Measurements from ENCODE around the gene HES2. TPM values are rescaled to one million over a fixed set of nuclear protein-coding genes. Genes with fewer than 3 reads are reported as not detected.
"Not testable (repeated sequence)": the region's sequence is repeated elsewhere in the genome, so short reads cannot be mapped to it uniquely, and the experiment has no call there.

The HES2 gene
- total RNA-seq, 1 donor from 2014 or later = 0.19 TPM

DNA sequence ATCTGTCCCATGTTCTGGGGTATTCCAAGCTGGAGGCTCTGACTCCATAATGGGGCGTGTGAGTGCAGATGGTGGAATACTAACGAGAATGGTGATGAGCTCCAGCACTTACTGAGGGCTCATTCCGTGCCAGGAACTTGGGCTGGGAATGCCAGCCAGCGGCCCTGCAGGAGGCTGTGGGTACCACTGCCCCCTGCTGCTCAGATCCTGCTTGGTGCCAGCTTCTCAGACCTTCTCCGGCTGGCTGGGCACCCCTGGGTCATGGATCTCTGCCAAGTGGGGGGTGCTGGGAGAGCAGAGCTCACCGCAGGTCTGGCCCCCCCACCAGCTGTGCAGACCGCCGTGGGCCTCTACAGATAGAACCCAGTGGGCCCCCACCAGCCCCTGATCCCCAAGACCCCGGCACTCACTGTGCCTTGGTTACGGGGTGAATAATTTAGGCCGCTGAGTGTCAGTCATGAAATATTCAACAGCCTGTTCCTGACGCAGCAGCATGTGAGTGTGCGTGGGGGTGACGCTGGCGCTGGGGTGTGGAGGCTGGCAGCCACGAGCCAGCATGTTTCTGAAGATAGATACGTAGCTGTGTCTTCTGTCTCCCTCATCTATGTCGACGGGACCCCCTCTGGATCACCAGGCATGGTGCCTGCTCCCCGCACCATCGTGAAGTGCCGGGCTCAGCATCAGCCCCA is 17.4 kb upstream of the HES2 start:
- not testable (repeated sequence) for DNase-seq (ENCODE audit: low spot score)

GRCh38 chr1:6436277-6436676 is 16.6 kb upstream of the HES2 start:
- DNase-seq (ENCODE audit: low spot score) = not testable (repeated sequence)

DNA sequence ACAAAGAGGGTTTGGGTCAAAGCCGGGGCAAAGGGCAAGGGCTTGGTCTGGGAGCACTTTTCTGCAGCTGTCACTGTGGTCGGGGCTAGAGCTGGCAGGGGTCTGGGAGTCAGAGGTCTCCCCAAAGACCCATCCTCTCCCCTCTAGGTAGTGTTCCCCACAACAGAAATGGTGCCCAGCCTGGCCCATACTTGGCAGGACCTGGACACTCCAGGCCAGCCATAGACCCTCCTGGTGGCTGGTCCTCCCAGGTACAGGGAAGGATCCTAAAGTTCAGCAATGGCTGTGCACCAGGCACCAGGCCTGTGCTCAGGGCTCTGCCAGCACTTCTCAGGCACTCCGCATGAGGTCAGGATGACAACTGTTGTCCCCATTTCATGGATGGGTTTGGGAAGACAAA is 15.8 kb upstream of the HES2 start:
- DNase-seq (ENCODE audit: low spot score) = no peak

DNA sequence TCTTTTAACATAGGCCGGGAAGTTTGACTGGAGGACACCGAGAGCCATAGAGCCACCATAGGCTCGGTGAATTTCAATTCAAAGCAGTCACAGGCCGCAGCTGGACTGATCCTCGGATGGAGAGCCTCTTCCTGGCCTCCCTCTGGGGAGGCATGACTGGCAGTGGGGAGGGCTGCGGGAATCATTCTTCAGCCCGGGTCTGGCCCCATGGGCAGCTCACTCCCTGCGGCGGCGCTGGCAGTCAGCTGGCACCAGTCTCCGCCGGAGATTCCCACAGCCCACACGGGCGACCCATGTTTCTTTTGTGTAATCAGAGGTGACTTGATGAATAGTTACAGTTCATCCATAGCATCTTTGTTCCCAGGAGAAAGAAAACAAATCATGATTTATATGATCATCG is 15.4 kb upstream of the HES2 start:
- DNase-seq (ENCODE audit: low spot score) = no peak

DNA sequence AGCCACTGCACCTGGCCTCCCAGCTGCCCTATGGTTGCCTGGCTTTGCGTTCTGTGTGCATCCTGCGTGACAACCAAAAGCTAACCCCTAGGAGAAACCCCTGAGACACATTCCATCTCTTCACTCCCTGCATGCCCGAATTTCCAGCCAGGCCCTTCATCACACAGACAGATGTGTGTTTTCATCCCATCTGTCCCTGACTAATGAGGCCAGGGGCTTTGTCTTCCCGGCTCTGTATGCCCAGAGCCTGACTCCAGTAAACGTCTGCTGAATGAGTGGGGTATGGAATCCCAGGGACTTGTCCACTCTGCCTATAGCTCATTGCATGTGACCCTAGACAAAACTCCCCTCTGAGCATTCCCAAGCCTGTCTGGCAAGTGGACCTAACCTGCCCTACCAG is 14.5 kb upstream of the HES2 start:
- DNase-seq (ENCODE audit: low spot score) = no peak

DNA sequence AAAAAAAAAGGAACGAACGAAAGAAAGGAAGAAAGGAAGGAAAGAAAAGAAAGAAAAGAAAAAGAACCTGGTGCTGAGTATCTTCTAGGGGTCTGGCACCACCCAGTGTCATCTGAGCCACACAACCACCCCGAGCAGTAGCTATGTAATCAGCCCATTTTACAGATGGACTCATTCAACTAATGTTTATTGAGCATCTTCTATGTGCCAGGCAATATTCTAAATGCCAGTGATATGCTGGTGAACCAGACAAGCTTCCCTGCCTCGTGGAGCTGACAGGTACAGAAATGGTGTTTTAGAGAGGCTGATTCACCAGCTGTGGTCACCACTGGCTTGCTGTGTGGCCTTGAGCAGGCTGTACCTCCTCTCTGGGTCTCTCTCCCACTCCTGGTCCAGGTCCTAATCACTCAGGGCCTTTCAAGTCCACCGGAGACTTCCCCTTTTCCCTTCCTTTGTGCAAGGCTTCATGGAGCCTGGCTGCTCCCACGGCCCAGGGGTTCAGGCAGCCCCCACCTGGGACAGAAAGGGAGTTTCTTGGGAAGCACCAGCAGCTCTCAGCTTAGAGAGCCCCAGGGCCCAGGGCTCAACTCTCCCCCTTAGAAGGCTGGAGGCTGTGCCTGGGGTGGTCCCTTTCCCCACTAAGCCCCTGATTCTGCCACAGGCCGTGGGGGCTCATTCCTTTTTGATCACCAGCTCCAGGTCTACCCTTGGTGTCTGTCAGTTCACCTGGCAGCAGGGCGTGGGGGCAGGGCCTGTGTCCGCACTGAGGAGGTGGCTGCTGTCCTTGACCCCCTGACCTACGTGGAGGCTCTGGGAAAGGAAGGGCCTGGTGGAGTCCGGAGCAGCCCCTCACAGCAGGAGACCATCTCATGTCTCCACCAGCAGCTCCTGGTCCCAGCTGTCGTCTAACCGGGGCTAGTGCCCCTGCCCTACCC is 12.2 kb upstream of the HES2 start:
- DNase-seq (ENCODE audit: low spot score) = not testable (repeated sequence)

GRCh38 chr1:6429660-6430411 is 10.1 kb upstream of the HES2 start:
- not testable (repeated sequence) for DNase-seq (ENCODE audit: low spot score)

DNA sequence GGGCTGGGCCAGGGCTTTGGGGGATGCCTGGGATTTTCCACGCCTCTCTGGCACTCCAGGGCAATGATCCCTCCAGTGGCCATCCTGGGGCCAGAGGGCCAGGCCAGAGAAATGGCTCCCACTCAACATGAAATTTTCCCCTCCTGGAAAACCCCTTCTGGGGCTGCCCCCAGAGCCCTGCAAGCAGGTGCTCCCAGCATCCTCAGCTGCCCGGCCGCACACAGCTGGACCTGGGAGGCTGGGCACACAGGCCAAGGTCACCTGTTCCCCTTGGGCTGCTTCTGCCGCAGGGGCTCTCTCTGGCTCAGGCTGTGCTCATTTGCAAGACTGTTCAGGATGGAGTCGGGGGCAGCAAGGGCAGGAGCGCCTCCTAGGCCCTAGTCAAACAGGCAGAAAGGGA is 8.7 kb upstream of the HES2 start:
- DNase-seq (ENCODE audit: low spot score) = not testable (repeated sequence)

GRCh38 chr1:6427441-6428390 is 8.0 kb upstream of the HES2 start:
- DNase-seq (ENCODE audit: low spot score) = no peak

DNA sequence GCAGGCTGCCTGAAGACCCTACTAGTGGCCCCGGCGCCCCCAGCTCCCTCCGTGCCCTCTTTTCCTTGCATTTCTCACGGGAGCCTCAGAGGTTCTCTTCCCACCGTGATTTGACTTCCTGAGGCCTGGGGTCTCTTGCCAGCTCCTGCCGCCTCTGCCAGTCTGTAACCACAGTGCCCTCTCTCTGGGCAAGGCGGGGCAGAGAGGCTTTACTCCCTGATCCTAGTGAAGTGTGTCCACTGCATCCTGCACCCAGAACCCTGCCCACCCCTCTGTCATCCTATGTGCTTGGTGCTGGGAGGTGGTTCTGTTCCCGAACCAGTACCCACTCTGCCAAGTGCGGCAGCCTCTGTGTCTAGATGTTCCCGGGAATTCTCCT is 7.2 kb upstream of the HES2 start:
- no peak for DNase-seq (ENCODE audit: low spot score)

- DNase-seq (ENCODE audit: low spot score) = no peak
These were observed 6.7 kb upstream of the HES2 start for GRCh38 chr1:6426277-6426971.

- no peak for DNase-seq (ENCODE audit: low spot score)
These were observed 5.9 kb upstream of the HES2 start for GRCh38 chr1:6425658-6426057.

- DNase-seq (ENCODE audit: low spot score) = no peak
These were observed 5.2 kb upstream of the HES2 start, which contains the start of gene ESPN for GRCh38 chr1:6424619-6425593. Gene ESPN, plus strand, starts transcription at chr1:6424776. Its CDS starts 180 bp downstream, at chr1:6424956.

DNA sequence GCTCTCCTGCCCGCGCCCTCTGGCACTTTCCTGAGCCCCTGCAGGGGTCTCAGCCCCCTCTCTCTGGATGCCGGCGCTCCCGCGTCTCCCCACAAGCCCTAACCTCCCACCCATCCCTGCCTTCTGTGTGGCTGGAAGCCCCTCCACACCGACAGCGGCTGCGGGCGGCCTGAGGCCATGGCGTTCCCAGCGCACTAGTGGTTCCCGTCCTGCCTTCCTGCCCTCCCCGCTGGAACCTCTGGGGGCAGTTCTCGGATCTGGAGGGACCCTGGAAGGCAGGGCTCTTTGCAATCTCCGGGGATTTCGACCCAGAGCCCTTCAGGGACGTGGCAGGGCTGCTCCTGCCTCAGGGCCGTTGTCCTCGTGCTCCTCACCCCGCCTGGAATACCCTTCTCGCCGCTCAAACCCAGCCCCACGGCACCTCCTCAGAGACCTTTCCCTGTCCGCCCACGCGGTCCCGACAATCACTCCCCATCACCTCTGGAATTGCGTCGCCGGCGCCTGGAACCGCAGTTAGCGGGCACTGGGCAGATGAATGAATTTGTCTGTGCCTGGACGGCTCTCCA is 4.4 kb upstream of the HES2 start:
- DNase-seq (ENCODE audit: low spot score) = no peak

GRCh38 chr1:6423321-6423999 is 3.7 kb upstream of the HES2 start:
- no peak for DNase-seq (ENCODE audit: low spot score)

DNA sequence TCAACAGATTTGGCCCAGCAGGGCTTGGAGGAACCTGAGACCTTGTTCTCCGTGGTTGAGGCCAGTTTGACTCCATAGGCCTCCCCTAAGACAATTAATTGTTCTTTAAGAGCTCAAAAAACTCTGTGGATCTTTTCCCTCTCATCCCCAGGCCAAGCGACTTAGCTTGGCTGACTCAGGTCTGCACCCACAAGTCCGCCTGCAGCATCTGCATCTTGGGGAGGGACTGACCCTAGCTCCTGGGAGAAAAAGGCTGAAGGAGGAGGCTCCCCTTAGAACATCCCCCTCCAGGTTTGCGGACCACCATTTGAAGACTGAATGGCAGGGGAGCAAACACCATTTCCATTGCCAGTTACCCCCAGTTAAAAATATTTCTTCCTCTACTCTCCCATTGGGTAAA is 1.5 kb upstream of the HES2 start:
- no peak for DNase-seq (ENCODE audit: low spot score)

- DNase-seq (ENCODE audit: low spot score) = no peak
These were observed 829 bp upstream of the HES2 start for GRCh38 chr1:6420454-6421042.

Data from mesenteric fat pad (tissue), 1 donor.